ENCODE measurements around the gene SH3RF3.

SH3RF3 gene

DNA sequence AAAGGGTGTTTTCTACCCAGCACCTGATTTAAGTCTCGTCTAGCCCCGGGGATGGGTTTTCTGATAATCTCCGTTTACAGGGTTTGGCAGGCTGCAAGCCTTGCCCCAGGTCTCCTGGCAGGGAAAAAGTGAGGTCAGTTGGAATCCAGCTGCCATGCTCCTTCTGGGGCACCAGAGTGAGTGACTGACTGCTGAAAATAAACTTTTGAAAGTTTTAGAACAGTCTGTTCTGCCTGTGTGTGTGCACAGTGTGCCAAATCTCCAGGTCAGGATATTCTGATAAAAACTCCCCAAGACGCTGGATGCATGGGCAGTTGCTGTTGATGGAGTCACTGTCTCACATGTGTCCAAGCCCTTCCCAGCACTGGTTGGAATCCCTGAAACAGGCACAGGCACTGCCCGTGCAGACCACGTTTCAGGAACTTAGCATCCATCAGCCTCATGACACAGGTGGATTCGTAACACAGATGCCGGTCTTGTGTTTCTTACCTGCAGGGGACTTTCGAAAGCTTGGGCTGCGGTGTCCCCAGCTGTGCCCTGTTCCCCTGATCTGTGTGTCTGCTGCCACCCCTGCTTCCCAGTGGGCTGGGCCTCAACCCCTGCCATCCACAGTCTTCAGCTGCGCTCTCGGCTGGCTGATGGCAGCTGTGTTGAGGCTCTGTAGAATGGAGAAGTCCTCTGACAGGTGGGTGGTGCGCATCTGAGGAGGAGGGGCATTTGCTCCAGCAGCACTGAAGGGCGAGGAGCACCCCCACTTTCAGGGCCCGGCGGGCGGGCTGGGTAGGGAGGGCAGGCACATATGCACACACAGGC is 65.0 kb downstream of the SH3RF3 start:
- DNase-seq (ENCODE audit: insufficient read length, low spot score): no peak
- TF ChIP-seq SPI1 (IDR thresholded peaks at IDR 0.05; ENCODE audit: low read depth, low read length) (no peak), POLR2AphosphoS5 (IDR thresholded peaks at IDR 0.05; ENCODE audit: low read depth, low read length) (no peak), TAF1 (IDR thresholded peaks at IDR 0.05; ENCODE audit: low read depth, low read length) (no peak), PAX5 (IDR thresholded peaks at IDR 0.05; ENCODE audit: insufficient read depth, low read length, severe bottlenecking) (no peak)
- no peak for FAIRE-seq

DNA sequence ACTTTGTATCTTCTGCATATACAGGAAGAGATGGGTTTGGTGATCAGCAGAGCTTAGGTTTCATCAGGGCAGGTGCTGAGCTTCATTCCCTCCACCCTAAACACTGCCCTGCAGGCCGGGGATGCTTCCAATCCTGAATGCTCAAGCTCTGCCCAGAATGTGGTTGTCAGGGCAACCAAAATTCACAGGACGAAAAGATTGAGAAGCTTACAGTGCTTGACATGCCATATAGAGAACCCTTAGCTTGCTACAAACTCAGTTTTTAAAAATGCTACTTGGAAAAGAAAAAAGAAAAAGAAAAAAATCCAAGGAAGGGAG is 65.6 kb downstream of the SH3RF3 start:
- TF ChIP-seq POLR2A (IDR thresholded peaks at IDR 0.05; ENCODE audit: low read depth, low read length) (no peak), POU2F2 (IDR thresholded peaks at IDR 0.05; ENCODE audit: low read depth, low read length) (no peak)
- FAIRE-seq (no peak), DNase-seq (ENCODE audit: insufficient read length, low spot score) (no peak)

DNA sequence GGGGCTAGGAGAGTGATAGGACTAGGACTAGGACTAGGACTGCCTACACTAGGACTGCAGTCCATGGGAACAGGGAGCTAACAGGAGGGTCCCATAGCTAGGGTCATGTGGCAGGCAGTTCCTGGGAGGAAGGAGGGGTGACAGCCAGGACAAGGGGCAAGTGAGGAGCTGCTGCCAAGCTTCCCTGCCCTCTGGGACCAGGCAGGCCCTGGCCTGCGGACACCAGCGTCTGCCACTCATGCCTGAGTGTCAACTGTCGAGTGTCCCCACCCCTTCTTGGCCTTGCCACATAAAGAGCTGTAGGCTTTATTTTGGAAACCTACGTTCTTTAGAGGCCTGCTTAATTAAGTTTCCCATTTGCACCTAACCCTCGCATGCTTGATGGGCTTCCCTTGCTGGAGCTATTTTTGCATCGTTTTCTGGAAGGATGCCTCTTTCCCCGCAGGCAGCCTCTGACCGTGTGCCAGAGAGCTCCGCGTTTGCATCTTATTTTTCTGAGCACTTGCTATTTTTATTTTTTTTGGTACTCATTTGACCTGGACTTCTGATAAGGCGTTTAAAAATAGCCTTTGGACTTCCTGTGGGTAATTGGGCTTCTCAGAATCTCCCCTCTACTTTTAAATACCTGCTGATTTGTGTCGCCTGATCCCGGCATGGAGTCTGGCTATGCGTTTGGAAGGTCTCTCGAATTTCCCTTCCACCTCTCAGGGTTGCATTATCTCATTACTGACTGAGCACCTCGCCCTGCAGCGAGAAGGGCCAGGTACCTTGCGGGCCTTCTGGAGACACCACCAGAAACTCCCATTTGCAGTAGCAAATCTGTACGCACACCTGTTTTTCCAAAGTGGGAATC is 66.4 kb downstream of the SH3RF3 start:
- DNase-seq (ENCODE audit: insufficient read length, low spot score): no peak
- TF ChIP-seq POLR2A (IDR thresholded peaks at IDR 0.05; ENCODE audit: low read depth, low read length): no peak
- TF ChIP-seq PAX5 (IDR thresholded peaks at IDR 0.05; ENCODE audit: insufficient read depth, low read length, severe bottlenecking): no peak
- no peak for TF ChIP-seq SPI1 (IDR thresholded peaks at IDR 0.05; ENCODE audit: low read depth, low read length)
- TF ChIP-seq POU2F2 (IDR thresholded peaks at IDR 0.05; ENCODE audit: low read depth, low read length): no peak
- TF ChIP-seq TAF1 (IDR thresholded peaks at IDR 0.05; ENCODE audit: low read depth, low read length): no peak
- no peak for TF ChIP-seq POLR2AphosphoS5 (IDR thresholded peaks at IDR 0.05; ENCODE audit: low read depth, low read length)
- FAIRE-seq: no peak

GRCh38 chr2:109196081-109196875 is 67.3 kb downstream of the SH3RF3 start:
- no peak for FAIRE-seq
- TF ChIP-seq TAF1 (IDR thresholded peaks at IDR 0.05; ENCODE audit: low read depth, low read length): no peak
- no peak for TF ChIP-seq POU2F2 (IDR thresholded peaks at IDR 0.05; ENCODE audit: low read depth, low read length)
- TF ChIP-seq POLR2A (IDR thresholded peaks at IDR 0.05; ENCODE audit: low read depth, low read length): no peak
- no peak for TF ChIP-seq SPI1 (IDR thresholded peaks at IDR 0.05; ENCODE audit: low read depth, low read length)
- no peak for TF ChIP-seq PAX5 (IDR thresholded peaks at IDR 0.05; ENCODE audit: insufficient read depth, low read length, severe bottlenecking)
- no peak for TF ChIP-seq POLR2AphosphoS5 (IDR thresholded peaks at IDR 0.05; ENCODE audit: low read depth, low read length)
- no peak for DNase-seq (ENCODE audit: insufficient read length, low spot score)

GRCh38 chr2:109197491-109198418 is 68.8 kb downstream of the SH3RF3 start:
- FAIRE-seq: no peak
- DNase-seq (ENCODE audit: insufficient read length, low spot score): no peak
- TF ChIP-seq POLR2AphosphoS5 (IDR thresholded peaks at IDR 0.05; ENCODE audit: low read depth, low read length) (no peak), POLR2A (IDR thresholded peaks at IDR 0.05; ENCODE audit: low read depth, low read length) (no peak), PAX5 (IDR thresholded peaks at IDR 0.05; ENCODE audit: insufficient read depth, low read length, severe bottlenecking) (no peak), POU2F2 (IDR thresholded peaks at IDR 0.05; ENCODE audit: low read depth, low read length) (no peak), SPI1 (IDR thresholded peaks at IDR 0.05; ENCODE audit: low read depth, low read length) (no peak), TAF1 (IDR thresholded peaks at IDR 0.05; ENCODE audit: low read depth, low read length) (no peak)

GRCh38 chr2:109199790-109200189 is 70.8 kb downstream of the SH3RF3 start:
- FAIRE-seq: no peak
- DNase-seq (ENCODE audit: insufficient read length, low spot score): no peak

GRCh38 chr2:109200616-109201464 is 71.8 kb downstream of the SH3RF3 start:
- FAIRE-seq (no peak), DNase-seq (ENCODE audit: insufficient read length, low spot score) (no peak)
- no peak for TF ChIP-seq SPI1 (IDR thresholded peaks at IDR 0.05; ENCODE audit: low read depth, low read length)
- TF ChIP-seq POLR2A (IDR thresholded peaks at IDR 0.05; ENCODE audit: low read depth, low read length): no peak
- TF ChIP-seq TAF1 (IDR thresholded peaks at IDR 0.05; ENCODE audit: low read depth, low read length): no peak
- TF ChIP-seq POU2F2 (IDR thresholded peaks at IDR 0.05; ENCODE audit: low read depth, low read length): no peak
- TF ChIP-seq PAX5 (IDR thresholded peaks at IDR 0.05; ENCODE audit: insufficient read depth, low read length, severe bottlenecking): no peak
- no peak for TF ChIP-seq POLR2AphosphoS5 (IDR thresholded peaks at IDR 0.05; ENCODE audit: low read depth, low read length)

More at GRCh38 chr2:109199790-109200189, 70.8 kb downstream of the SH3RF3 start:
- TF ChIP-seq POU2F2 (IDR thresholded peaks at IDR 0.05; ENCODE audit: low read depth, low read length) (no peak), POLR2AphosphoS5 (IDR thresholded peaks at IDR 0.05; ENCODE audit: low read depth, low read length) (no peak), TAF1 (IDR thresholded peaks at IDR 0.05; ENCODE audit: low read depth, low read length) (no peak), SPI1 (IDR thresholded peaks at IDR 0.05; ENCODE audit: low read depth, low read length) (no peak), POLR2A (IDR thresholded peaks at IDR 0.05; ENCODE audit: low read depth, low read length) (no peak), PAX5 (IDR thresholded peaks at IDR 0.05; ENCODE audit: insufficient read depth, low read length, severe bottlenecking) (no peak)
